Anterior cingulate cortex (tissue), 58 donors: ENCODE measurements around the gene CCT4.
A peak's percentile ranks its signal among the peaks of the same experiment; 100 is the strongest.
"Not testable (repeated sequence)": the region's sequence is repeated elsewhere in the genome, so short reads cannot be mapped to it uniquely, and the experiment has no call there.

Experiments
- DNase-seq, 58 donors: peaks; one replicate each; lab custom pipeline; 2025; lab: John Stamatoyannopoulos, UW

Gene CCT4

DNA sequence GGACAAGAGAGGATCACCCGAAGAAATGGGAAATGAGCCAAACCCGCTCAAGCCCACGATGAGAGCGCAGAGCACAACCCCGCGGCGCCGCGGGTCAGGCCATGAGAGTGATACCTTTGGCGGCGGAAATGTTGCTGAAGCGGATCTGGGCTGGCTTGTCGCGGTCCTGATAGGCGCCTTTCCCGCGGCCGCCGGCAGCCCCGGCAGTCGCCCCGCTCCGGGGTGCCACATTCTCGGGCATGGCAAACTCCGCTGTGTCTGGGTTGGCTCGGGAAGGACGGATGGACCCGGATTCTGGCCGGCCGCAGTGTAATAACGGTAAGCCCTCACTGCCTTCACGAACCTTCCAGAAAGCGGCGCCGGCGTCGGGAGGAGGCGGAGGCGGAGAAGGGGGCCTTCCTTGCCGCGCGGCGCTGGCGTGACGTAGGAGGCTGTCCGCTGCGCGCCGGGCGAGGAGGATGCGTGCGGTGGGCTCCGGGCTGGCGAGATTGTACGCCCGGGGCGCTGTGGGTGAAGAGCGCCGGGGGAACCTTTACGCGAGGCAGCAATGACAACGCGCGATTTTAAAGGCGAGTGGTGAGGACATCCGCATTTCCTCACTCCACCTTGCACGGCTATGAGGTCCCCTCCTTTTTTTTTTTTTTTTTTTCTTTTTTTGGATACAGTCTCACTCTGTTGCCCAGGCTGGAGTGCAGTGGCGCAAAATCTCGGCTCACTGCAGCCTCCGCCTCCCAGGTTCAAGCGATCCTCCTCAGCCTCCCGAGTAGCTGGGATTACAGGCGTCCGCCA lies at the start of gene CCT4:
TSS of gene CCT4 (minus strand) at position 390 of the 789 bp plus-strand sequence. CDS start at position 241, 149 bp downstream.
- peak; percentile 49 to 95 (median 86) for DNase-seq

DNA sequence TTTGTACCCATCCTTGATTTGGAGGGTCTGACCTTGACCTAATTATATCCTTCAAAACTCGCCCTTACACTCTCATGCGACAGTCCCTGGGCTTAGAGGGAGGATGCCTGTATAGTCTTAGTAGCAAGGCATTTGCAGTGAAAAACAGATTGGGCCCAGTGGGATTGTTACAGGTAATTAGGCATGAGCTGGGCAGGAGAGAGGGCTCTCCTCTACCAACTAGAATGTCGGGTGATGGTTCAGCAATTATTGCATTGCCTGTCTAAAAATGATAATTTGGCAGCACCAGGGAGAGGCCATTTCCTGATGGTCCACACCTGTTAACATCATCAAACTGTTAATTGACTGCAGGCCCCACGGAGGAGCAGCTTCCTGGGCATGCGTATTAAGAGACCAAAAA lies 49.4 kb upstream of the CCT4 start:
- no peak for DNase-seq

- DNase-seq, result no peak
These were observed 48.6 kb upstream of the CCT4 start for GRCh38 chr2:61937098-61937497.

DNA sequence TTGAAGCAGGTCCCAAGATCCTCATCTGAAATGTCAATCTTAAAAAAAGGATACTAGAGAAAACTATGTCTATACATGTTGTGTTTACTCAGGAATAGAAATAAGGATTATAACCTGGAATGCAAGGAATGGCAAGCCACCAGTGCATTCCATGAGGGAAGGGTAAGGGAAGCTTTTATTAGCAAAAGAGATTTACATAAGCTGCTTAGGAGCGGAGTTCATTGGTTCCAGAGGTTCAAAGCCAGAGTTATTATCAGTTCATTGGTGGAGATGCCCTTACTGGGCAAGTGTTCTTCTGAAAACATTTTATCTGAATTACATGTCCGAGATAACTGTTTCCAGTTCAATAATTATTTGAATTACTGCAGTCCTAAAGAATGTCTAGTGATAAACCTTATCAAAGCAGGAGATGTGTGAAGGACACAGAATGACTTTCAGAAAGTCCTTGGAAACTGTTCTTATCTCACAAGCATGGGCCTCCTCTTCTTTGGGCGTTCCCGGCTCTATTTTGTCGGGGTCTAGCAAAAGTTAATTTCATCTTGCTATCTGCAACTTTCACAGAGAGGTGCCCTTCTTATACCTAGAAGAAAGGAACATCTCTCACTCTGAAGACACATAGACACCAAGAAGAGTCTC lies 40.5 kb upstream of the CCT4 start:
- DNase-seq, result no peak

DNA sequence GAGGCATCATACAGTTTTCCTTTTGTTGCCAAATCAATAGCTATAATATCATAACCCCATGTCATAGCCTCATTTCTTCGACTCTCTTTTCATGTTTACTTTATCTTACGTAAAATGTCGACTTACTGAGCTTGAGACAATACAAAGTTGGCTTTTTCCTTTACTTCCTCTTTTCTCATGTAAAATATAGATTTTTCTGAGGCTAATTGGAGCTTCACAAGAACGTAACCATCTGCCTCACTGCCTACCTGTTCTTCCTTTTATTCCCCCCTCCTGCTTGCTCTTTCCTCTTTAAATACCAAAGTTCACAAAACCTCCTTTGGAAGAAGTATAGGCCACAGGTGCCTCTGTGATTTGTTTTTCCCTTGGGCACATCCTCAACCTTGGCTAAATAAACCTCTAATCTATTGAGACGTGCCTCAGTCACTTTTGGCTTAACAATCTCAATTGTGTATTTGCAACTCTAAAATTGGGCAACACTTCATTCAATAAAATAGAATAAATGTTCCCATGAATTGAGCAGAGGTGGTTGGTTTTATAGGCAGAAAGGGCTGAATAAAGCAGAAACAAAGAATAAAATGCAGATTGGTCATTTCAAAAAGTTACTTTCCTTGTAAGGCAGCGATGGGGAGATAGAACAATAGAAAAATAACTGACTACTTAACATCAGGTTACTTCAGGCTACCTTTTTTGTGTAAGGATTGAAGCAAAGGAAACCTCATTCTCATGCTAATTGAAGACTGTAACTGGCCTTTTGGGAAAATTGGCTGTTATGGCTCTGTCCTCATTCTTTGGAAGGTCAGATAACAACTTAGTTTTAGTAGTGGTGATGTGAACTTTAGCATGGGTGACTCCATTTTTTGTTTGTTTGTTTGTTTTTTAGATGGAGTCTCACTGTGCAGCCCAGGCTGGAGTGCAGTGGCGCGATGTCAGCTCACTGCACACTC lies 38.3 kb upstream of the CCT4 start:
- DNase-seq, result no peak

- DNase-seq, result no peak
These were observed 36.6 kb upstream of the CCT4 start for GRCh38 chr2:61924895-61925663.

- DNase-seq, result no peak
These were observed 34.3 kb upstream of the CCT4 start for GRCh38 chr2:61922714-61923113.

DNA sequence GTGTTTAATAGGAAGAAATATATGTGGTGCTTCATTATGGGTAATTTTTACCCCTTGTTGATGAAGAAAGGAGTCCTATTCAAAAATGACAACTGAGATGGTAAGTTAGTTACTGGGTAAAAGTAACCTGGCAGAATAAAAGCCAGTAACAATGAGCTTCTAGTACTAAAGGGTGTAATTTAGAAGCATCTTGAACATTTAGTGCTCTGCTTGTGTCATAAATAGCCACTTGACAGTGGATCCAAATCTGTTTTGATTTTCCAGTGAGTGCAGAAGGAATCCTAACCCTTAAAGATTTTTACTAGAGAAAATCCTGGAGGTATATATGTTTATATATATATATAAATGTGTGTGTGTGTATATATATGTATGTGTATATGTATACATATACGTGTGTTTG lies 32.1 kb upstream of the CCT4 start:
- DNase-seq, result no peak

GRCh38 chr2:61914794-61915193 lies 26.3 kb upstream of the CCT4 start:
- not testable (repeated sequence) for DNase-seq

GRCh38 chr2:61911510-61911909 lies 23.1 kb upstream of the CCT4 start:
- no peak for DNase-seq

DNA sequence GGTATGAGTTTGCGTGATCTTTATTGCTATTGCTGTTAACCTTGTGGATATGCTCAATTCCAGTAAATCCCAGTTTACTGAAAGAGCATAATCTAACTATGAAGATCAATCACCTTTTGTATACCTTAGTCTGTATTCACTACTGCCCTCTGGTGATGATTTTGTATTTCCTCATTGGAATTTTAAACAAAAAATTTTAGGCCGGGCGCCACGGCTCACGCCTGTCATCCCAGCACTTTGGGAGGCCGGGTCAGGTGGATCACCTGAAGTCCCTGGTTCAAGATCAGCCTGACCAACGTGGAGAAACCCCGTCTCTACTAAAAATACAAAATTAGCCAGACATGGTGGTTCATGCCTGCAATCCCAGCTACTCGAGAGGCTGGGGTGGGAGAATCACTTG lies 22.1 kb upstream of the CCT4 start:
- DNase-seq, result no peak

- no peak for DNase-seq
These were observed 20.7 kb upstream of the CCT4 start for GRCh38 chr2:61909116-61909515.

DNA sequence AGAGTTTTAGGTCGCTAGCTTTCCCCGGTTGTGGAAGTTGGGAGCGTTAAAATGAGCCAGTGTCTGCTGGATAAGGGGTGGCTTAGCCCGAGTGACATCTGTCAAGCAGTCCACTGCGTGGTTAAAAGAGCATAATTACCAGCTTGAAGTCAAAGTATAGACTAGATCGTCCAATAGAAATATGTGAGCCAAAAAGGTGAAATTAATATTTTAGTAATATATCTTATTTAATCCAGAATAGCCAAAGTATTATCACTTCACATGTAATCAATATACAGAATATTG lies 17.7 kb upstream of the CCT4 start:
- no peak for DNase-seq

DNA sequence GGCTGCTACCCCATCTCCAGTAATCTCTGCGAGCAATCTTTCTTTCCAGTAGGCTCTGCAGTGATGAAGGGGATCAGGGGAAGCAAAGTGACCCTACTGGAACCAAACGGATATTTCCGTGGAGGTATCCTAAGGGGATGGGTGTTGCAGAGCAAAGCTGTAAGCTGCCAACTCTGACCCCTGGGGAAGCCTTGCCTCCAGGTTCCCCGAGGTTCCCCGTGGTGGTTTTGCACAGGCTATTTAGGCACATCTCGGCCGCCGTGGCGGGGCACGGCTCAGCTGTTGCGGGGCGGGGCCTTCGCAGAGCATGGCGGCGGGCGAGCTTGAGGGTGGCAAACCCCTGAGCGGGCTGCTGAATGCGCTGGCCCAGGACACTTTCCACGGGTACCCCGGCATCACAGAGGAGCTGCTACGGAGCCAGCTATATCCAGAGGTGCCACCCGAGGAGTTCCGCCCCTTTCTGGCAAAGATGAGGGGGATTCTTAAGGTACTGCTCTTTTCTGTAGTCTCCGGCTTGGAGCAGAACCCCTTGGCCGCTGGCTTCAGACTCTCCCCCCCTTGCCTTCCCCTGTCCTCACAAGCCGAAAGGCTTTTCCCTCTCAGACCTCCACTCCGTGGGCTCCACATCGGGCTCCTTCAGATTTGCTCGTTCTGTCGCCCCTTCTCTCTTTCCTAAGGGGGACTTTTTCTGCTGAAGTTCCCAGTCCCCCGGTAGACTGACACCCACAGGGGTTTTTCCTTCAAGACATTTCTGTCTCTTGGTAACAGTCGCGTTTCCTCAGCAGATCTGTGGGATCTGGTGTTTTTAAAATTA lies 17.1 kb upstream of the CCT4 start, which contains the start of gene COMMD1:
TSS of gene COMMD1 (plus strand) at position 303 of the 814 bp plus-strand sequence. CDS start at position 308, 5 bp downstream.
- peak in 57 of 58 donors; percentile 48 to 92 (median 81) for DNase-seq

DNA sequence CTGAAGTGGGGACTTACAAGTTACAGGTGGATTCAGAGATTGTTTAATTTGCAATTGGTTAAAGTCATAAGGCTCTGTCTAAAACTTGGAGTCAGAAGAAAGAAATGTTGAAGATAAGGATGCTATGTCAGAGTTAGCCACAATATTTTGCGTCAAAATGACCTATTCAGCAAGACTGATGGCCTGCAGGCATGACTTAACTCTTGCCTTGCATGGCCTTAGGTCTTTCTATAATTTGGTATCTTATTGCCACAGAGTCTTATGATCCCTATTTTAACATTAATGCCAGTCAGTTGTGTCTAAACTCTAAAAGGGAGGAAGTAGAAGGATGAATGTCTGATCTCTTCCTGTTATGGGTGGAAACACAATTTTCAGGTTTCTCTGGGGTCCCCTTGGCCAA lies 11.8 kb upstream of the CCT4 start:
- no peak for DNase-seq

DNA sequence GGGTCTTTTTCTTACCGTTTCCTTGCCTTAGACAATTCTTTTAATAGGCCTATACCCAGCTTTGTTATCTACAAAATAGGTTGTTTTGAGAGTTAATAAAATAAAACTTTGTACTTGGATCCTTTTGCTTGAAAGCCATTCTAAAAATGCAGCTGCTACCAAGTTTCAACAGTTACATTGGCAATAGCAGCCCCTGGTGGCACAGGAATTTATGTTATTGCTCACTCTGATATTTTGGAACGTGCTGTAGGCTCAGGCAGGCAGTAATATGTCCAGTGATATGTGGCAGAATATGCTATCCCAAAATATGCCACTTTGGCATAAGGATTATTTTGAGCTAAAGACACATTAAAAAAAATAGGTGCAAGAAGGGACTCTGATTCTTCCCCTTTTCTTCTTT lies 10.4 kb upstream of the CCT4 start:
- DNase-seq, result peak in 8 of 58 donors; percentile 0 to 43 (median 12)

- DNase-seq, result peak in 8 of 58 donors; percentile 8 to 65 (median 42)
These were observed 664 bp downstream of the CCT4 start for GRCh38 chr2:61887717-61888266.

- no peak for DNase-seq
These were observed 2.4 kb downstream of the CCT4 start for GRCh38 chr2:61885896-61886603.
